GM19023 (cell line): ENCODE measurements around the gene CSF1.
A peak's percentile ranks its signal among the peaks of the same experiment; 100 is the strongest.

ENCODE experiments used
- ATAC-seq: cut with Tn5 transposase; IDR thresholded peaks from one replicate; pipeline ENCODE4 v1.9.1; 2021; ENCODE audit warnings: mild to moderate bottlenecking, moderate library complexity; ENCODE audit not compliant: unreplicated experiment

Gene CSF1

DNA sequence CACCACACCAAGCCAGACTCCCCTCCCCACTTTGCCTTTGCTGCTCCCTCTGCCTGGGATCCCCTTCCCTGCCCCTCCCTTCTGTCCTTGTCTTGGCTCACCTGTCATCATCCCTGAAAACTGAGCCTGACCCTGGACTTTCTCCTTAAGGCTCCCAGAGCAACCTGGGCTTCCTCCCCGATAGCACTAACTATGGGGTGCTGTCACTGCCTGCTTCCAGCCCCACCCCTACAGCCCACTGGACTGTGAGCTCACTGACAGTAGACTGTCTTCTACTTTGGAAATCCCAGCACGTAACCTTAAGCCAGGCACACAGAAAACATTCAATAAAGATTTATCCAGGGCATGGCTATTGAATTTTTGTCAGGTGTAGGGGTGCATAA lies 9.5 kb upstream of the CSF1 start:
- no peak for ATAC-seq

DNA sequence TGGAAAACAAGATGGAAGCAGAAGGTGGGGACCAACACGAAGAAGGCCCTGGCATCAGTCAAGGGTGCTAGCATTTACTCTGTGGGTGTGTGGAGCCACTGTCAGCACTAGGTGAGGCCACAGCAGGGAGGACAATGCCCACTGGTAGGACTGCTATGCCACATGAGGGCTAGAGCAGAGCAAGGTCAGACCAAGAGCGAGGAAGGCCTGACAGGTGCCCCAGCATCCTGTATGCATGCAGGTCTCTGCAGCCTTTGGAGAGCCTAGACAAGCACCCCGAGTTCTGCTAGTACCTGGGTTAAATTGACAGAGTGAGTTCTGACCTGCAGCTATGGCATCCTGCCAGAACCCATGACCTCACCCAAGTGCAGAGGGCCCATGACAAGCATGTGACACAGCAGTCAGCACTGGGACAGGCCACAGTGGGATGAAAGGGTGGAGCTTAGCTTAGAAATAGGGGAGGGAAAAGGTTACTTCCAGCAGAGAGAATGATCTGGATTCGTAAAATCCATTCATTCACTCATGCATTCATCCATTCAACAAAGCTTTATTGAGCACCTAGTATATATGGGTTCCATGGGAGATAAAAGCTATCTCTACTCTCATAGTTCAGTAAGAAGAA lies 9.0 kb upstream of the CSF1 start:
- ATAC-seq = no peak

DNA sequence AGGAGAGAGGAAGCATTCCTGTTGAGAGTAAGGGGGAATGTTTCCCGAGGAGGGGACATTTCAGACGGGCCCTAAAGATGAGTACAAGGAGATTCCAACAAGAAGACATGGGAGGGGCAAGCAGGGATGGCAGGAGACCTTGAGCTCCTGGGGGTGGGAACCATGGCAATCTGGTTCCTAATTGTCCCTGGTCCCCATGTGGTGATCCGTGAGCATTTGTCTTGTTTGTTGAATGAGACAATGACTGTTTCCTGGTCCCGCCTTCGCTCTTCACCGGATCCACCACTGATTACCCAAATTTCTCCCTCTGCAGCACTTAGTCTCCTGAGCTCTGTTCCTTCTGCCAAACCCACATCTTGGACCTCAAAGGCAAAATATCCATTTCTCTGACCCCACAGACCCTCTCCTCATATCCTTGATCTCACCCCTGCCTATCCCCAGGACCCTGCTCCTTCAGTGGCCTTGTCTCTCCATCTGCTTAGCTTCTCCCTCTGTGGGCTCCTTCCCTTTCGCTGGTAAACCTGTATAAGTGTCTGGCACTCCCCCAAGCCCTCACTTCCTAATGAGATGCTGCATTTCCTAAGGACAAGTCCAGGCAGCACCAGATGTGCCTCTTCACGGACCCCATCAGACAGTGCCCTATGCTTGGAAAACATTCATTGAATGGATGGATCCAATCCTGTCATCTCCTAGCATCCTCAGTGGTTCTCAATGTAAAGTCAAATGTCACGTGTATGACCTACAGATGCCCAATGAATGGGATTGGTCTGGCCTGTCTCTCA lies 8.3 kb upstream of the CSF1 start:
- ATAC-seq = no peak

DNA sequence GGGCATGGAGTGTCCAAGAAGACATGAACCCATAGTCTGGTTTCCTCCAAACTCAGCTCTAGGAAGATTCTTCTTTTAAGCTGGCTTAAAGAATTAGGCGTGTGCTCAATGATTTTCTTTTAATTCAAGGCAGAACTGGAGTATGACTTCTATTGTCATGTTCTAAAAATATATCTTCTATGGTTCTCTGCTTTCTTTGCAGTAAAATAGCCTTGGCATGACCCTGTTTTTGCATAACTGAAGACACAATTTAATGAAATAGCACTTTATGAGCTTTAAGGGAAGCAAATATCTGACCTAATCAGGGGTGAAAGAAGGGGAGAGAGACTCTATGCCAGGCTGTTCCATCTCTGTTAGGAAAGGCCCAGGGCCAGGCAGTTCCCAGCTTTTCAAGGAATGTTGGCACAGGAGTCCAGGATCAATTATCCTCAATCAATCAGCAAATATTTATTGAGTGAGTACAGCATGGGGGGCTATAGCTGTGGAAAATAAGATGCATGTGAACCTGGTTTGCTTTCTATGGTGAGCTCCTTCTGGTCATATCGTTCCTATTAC lies 7.2 kb upstream of the CSF1 start:
- no peak for ATAC-seq

DNA sequence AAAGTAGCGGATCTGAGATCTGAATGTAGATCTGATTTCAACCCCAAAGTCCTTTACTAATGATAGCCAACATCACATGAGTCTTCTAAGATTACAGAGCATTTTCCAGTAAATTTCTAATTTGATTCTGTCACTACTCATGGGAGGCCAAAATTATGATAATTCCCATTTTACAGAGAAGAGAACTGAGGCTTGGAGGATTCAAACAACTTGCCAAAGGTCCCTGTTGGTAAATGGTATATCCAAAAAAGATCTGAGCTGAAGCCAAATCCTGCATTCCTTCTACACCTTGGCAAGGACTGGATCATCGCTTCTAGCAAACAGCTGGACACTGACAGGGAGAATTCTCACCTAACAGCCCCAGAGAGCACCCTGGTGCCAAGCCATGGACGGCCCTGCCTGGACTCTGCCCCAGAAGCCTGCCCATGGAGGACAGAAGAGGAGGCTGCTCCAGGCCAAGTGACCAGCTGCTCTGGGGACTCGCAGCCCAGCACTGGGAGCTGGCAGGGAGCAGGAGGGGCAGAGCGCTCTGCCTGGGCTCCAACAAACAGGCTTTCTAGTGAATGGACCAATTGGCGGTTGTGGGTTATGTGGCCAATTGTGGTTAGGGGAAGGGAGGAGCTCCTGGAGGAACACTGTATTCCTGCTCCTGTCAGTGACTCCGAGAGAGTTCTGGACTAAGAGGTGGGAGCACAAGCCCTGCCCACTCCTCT lies 6.4 kb upstream of the CSF1 start:
- ATAC-seq = no peak

DNA sequence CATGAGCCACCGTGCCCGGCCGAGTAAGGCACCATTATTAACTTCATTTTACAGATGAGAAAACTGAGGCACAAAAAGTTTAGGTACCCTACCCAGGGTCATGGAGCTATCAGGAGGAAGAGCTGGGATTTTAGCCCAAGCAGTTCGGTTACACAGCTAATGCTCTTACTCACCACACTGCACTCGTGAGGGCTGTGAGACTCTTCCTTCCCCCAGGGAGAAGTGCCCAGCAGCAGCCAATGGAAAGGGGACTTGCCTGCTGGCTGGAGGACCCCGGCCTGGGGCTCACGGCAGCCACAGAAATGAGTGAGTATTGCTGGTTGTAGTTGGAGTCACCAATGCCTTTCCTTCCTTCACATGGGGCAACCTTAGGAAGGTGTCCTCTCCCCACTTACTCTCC lies 5.2 kb upstream of the CSF1 start:
- ATAC-seq = no peak

DNA sequence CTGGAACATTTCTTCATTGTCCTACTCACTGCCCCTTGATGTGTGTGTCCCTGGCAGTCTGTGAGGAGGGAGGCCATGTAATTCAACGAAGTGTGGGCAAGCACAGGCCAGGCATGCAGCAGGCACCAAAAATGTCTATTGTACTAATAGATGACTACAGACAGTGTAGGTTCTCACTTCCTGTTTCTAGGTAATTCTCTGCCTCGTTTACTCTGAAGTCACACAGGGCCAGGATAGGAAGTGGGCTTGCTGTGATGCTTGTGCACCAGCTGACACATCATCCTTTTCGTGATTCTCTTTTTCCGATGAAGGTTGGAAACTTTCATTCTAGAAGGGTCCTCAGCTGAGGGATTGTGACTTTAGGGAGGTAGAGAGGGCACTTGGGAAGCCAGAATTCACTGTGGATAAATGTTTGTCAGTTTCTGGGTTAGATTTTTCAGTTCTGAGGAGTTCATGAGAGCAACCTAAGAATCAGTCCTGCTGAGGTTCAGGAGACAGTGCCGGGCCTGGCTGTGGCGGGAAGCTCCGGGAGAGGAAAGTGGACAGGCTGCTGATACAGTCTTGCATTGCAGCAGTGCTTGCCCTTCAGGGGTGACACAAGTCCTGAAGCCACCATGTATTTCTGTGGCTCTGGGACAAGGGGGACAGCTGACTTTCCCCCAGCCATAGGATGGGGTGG lies 4.3 kb upstream of the CSF1 start:
- peak; percentile 78 for ATAC-seq

DNA sequence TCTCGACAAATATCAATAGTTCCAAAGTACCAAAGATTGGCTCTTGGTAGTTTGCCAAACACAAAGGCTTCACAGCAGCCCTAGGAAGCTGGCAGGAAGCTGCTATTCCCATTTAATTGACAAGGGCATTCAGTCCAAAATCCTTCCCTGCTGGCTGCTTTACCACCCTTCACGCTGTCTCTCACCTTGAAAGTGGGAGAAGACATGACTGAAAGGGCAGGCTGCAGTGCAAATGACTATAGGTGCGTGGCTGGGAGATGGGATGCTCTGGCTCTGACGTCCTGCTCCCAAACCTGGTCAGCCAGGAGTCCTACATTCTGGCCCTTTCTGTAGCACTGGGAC lies 3.8 kb upstream of the CSF1 start:
- ATAC-seq = no peak

DNA sequence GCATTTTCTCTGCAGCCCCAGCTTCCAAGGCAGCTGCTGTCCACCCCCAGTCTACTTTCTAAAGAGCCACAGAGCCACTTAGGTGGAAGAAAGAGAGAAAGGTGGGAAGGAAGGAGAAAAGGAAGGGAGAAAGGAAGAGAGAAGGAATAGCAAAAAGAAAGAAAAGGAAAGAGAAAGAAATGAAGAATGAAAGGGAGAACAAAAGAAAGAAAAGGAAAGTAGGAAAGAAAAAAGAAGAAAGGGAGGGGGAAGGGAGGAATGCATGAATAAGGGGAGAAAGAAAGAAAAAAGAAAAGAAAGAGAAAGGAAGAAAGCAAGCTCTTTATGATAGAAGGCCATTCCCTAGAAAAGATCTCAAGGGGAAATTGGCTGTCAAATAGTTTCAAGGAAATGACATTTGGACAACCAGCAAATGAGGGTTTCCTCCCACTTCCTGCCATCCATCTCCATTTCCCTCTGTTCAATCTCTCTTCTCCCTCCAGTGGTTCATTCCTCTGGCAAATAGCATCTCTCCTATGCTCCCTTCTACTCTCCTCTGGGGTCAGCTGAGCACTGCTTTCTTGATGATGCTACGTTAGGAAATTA lies 3.4 kb upstream of the CSF1 start:
- no peak for ATAC-seq

DNA sequence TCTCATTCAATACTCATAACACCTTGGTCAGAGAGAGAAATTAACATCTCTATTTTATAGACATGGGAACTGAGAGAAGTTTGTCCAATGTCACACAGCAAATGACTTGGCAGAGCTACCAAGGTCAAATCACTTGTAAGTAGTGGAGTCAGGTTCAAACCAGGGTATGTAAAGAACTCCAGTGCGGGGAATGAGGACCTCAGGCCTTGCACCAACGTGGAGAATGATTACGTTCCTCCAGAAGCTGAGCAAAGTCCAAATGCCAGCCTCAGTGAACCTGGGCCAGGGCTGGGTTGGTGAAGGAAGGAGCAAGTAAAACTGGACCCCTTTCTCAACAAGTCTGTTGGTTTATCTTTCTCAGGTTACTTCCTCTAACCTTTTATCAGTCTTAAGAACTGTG lies 1.8 kb upstream of the CSF1 start:
- ATAC-seq = no peak

DNA sequence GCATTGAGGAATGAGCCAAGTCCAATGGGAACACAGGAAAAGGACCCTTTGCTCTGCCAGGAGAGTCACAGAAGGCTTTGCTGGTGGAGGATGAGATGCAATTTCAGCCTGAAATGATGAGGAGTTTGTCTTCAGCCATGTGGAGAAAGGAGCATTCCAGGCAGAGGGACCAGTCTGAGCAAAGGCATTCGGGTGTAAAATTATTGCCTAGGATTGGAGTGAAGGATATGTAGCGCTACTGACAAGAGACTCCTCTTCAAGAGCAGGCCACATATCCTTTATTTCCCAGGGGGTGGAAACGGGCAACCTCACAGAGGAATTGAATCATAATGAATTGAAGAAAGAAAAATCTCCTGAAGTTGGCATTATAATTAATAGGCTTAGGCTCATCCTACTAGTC lies 1.1 kb upstream of the CSF1 start:
- ATAC-seq = no peak

DNA sequence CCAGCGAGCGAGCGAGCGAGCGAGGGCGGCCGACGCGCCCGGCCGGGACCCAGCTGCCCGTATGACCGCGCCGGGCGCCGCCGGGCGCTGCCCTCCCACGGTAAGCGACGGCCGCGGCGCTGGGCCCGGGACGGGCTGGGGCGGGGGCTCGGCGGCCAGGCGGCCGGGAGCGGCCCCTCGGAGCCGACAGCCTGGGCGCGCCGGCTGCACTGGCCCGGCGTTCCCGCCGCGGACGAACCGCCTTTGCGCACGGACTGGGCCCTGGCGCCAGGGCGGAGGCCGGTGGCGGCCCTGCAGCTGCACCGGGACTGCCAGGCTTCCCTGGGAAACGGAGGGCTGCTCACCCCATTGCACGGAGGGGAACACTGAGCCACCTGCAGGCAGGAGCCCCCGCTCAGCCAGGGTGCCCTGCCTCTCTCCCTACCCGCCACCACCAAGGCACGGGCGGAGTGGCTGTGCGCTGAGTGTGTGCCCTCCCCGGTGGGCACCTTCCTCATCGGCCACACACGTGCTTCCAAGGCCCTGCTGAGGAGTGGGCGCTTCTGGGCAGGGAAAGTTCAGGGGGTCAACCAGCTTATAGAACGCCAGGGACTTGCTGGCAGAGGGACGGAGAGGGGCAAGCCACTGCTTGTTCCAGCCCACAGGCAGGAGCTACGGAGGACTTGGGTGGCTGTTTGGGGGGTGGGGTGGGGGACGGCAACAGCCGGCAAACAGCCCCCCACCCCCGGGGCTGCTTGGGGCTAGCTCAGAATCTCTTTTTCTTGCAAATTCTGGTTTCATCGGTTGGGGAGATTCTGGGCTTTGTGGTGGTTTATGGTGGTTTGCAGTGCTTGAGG lies 532 bp downstream of the CSF1 start:
- ATAC-seq = no peak

DNA sequence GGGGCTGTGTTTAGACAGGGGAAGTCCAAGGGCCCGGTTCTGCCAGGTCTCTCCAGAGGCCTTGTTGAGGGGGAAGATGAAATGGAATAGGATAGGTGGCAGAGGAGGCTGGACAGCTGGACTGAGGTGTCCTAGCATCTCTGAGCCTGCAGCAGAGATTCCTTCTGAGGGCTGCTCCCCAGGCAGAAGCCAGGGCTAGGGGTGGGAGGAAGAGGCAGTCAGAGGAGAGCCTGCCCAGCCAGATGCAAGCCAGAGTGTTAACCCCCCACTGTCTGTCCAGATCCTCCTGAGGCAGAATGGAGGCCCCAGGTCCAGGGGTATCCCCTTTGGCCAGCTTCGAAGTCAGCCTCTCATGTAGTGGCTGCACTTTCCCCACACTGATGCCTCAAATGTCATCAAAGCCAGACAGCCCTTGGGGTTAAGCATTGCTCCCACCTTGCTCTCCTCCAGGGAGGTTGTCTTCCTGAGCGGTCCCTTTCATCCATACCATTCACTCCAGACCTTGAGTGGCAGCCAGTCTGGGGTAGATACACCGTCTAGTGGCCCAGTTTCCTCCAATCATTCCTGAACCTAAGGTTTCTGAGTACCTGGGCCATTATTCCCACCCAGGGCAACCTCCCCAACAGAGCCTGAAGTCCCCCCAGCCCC lies 1.7 kb downstream of the CSF1 start:
- ATAC-seq = no peak

DNA sequence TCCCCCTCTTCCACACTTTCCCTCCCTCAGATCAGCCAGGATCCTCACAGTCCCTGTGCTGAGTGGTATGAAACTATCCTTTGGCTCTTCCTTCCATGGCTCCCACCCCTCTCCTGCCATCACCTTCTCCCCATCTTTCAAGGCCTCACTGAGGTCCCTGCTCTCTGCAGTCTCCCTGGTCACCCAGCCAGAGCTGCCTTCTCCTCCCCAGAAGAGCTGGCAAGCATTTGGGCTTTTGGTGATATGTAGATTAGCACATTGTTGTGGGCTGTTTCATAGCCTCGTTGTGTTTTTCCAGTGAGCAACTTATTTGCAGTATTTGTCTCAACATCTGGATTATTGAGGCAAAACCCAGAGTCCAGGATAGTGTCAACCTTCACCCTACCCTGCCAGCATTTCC lies 2.2 kb downstream of the CSF1 start:
- ATAC-seq = no peak

DNA sequence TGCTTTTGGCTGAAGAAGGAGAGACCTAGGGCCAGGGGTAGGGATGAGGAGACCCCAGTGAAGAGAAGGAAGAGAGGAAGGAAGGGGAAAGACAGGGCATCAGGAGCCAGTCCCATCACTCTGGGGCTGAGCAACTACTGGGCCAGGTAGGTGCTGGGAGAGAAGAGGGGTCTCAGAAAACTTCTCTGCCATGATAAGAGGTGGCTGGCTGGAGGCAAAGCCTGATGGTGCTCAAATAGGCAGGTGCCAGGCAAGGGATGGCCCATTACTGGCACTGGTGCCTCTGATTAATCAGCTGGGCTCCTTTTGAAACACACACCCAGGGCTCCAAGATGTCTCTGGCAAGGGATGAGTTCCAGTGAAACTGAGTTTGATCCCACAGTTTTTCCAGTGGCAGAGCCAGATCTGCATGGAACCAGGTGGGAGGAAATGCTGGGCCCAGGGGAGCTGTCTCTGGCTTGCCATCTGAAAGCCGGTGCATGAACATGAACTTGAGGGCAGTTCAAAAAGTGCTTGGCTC lies 2.8 kb downstream of the CSF1 start:
- ATAC-seq = no peak

DNA sequence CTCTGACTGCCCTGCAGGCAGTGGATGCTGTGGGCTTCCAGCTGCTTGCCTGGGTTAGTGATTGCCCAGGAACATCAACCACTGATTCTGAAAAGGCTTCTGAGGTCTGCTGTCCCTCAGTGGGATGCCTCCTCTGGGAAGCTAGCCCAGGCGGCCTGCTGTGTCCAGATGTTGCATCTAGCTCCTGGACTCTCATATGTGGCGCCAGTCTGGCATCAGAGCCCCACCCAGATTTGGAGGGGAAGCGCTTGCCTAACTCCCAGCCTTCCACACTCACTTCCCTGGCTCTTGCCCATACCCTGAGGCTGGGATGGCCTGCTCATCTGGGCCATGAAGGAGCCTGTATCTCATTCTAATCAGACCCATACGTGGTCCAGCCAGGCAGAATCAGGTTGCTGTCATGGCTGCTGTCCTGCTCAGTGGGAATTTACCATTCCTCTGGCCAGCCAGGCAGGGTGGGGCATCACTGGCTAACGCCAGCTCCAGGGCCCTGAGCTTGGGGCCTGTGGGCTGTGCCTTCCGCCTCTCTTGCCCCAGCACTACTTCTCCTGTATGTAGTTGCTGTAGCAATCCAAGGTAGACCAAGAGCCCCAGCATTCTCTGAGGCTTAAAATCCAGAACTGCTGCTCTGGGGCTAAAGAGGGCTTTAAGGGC lies 4.1 kb downstream of the CSF1 start:
- no peak for ATAC-seq

DNA sequence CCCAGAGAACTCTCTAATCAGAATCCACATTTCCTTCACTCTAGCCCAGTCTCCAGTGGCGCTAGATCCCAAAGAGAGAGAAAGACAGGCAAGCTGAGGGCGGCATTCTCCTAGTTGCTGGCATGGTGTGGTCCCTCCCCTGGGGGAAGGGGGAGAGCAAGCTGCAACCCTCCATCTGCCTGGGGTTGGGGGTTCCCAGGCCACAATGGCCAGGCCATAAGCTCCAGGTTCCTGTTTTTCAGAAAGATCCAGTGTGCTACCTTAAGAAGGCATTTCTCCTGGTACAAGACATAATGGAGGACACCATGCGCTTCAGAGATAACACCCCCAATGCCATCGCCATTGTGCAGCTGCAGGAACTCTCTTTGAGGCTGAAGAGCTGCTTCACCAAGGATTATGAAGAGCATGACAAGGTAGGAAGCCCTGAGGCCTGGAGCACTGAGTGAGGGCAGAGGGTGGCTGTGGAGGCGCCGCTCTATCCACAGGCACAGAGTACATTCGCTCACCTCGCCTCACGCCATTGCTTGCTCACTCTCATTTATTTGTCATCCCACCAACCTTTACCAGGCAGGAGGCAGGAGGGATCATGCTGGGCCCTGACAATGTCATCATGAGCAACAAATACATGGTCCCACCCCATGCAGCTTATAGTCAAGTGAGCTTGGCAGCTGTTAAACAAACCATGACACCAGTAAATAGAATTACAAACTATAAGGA lies 6.6 kb downstream of the CSF1 start:
- no peak for ATAC-seq
